ENCODE results near the gene TEX14. TPM values are rescaled to one million over a fixed set of nuclear protein-coding genes. Genes with fewer than 3 reads are reported as not detected.

Gene TEX14
- total and polyA plus RNA-seq, 12 donors = 0.05 to 0.88 (median 0.14) TPM; not detected in 4

- 60 to 66% methylated on average over 10 of the region's 10 CpGs for WGBS, 2 donors
- H3K4me3 ChIP-seq = no peak overlapping the region
- no peaks in the 10 kb centered on the region for H3K9me3 ChIP-seq
- DNase-seq (no peak), ATAC-seq (no peak)
- no peaks in the 10 kb centered on the region for H3K27me3 ChIP-seq
- intact Hi-C loops (cut with DNase I) = no loop called here
- TF ChIP-seq, protein P1, sequence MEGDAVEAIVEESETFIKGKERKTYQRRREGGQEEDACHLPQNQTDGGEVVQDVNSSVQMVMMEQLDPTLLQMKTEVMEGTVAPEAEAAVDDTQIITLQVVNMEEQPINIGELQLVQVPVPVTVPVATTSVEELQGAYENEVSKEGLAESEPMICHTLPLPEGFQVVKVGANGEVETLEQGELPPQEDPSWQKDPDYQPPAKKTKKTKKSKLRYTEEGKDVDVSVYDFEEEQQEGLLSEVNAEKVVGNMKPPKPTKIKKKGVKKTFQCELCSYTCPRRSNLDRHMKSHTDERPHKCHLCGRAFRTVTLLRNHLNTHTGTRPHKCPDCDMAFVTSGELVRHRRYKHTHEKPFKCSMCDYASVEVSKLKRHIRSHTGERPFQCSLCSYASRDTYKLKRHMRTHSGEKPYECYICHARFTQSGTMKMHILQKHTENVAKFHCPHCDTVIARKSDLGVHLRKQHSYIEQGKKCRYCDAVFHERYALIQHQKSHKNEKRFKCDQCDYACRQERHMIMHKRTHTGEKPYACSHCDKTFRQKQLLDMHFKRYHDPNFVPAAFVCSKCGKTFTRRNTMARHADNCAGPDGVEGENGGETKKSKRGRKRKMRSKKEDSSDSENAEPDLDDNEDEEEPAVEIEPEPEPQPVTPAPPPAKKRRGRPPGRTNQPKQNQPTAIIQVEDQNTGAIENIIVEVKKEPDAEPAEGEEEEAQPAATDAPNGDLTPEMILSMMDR (IDR thresholded peaks at IDR 0.05) = no peak
- peaks cover 1 to 35% (median 13%) of the 10 kb centered on the region in 9 donors for H3K4me1 ChIP-seq
- peak overlapping the region in 3 of 10 donors; percentile 42 to 70 (median 56) for H3K27ac ChIP-seq
- peaks cover 5 to 97% (median 67%) of the 10 kb centered on the region in 9 donors for H3K36me3 ChIP-seq
These were observed 183.3 kb downstream of the TEX14 start for GRCh38 chr17:58508341-58509067.

DNA sequence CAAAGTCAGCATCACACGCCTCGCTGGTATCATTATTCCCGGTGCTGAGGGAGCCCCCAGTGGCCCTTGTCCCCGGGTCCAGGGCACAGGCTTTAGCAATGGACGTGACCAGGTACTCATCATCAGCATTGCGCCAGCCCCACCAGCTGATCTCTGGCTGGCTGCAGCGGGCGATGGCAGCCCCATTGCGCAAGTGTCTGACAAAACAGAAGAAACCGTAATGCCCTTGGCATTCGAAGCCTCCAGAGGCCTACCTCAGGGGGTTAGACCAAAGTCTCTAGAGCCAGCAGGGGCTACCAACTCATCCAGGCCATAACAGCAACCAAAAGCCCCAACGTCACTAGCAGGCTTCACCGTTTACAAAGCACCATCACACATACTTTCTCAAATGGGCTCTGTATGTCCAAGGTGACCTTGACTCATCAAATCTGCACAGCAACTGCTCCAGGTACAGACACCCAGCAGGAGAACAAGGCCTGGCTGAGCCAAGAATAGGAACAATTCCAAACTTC lies 184.7 kb downstream of the TEX14 start:
- 82 to 87% methylated on average over 13 of the region's 13 CpGs for WGBS, 2 donors
- peaks cover 7 to 100% (median 74%) of the 10 kb centered on the region in 9 donors for H3K36me3 ChIP-seq

More for the DNA sequence above, 184.7 kb downstream of the TEX14 start:
- no peak overlapping the region for H3K4me3 ChIP-seq
- peak in 7 of 8 donors; percentile 34 to 72 (median 53) for ATAC-seq
- no peaks in the 10 kb centered on the region for H3K27me3 ChIP-seq
- peak overlapping the region in 7 of 10 donors; percentile 0 to 70 (median 46) for H3K27ac ChIP-seq
- intact Hi-C loops (cut with DNase I) = no loop called here
- no peaks in the 10 kb centered on the region for H3K9me3 ChIP-seq
- peaks cover 0 to 28% (median 4%) of the 10 kb centered on the region in 9 donors for H3K4me1 ChIP-seq
- no peak for DNase-seq
- TF ChIP-seq, protein P1 (IDR thresholded peaks at IDR 0.05) = no peak

Other genes with a start within 250 kb of the TEX14 start
- under 1 TPM in 3 of 10 donors, not detected in 7; 0.04 to 0.14 (median 0.05) TPM for gene HSF5, start 203.6 kb downstream of the TEX14 start, total RNA-seq
- gene HSF5, start 203.6 kb downstream of the TEX14 start, polyA plus RNA-seq = not detected
- gene MTMR4, start 177.4 kb downstream of the TEX14 start, total RNA-seq = 10 to 100 TPM in 9 of 10 donors, 1 to 10 TPM in 1; 8.5 to 26.6 (median 17.1) TPM
- gene MTMR4, start 177.4 kb downstream of the TEX14 start, polyA plus RNA-seq = 10 to 100 TPM in 1 of 2 donors, 1 to 10 TPM in 1; 9.6 to 12.3 TPM
- 10 to 100 TPM; 33.2 to 40.7 (median 37.6) TPM for gene RAD51C, start 557 bp upstream of the TEX14 start, total RNA-seq
- gene RAD51C, start 557 bp upstream of the TEX14 start, polyA plus RNA-seq = 10 to 100 TPM; 19.4 to 33.1 TPM
- 1 to 10 TPM in 2 of 10 donors, under 1 TPM in 8; 0.14 to 3.1 (median 0.46) TPM for gene PPM1E, start 63.8 kb upstream of the TEX14 start, total RNA-seq
- under 1 TPM; 0.20 to 0.22 TPM for gene PPM1E, start 63.8 kb upstream of the TEX14 start, polyA plus RNA-seq